Measurements from ENCODE around the gene VIPR1.

The VIPR1 gene

GRCh38 chr3:42515976-42516375 is 13.5 kb downstream of the VIPR1 start:
- DNase-seq: no peak
- Histone ChIP-seq H3K4me1 (ENCODE audit: low read length) (no peaks in the 10 kb centered on the region), H4K20me1 (ENCODE audit: insufficient read depth, low read length) (no peaks in the 10 kb centered on the region), H3K79me2 (ENCODE audit: low read length) (no peaks in the 10 kb centered on the region), H3K4me3 (ENCODE audit: low read length) (no peak overlapping the region), H3K9ac (ENCODE audit: low read length) (no peak overlapping the region), H3K27ac (ENCODE audit: low read length) (no peak overlapping the region), H3K9me2 (replicated peaks; ENCODE audit: insufficient read depth, low read length) (no peaks in the 10 kb centered on the region), H3K9me3 (replicated peaks; ENCODE audit: insufficient read depth, low read length) (no peaks in the 10 kb centered on the region), H3K36me3 (replicated peaks; ENCODE audit: insufficient read depth, low read length) (no peaks in the 10 kb centered on the region), H3F3A (ENCODE audit: insufficient read depth, low read length) (no peaks in the 10 kb centered on the region), H3K4me2 (ENCODE audit: low read depth, low read length) (no peak overlapping the region), H2AFZ (ENCODE audit: low read length) (no peak overlapping the region), H3K27me3 (replicated peaks; ENCODE audit: insufficient read depth, low read length) (no peaks in the 10 kb centered on the region)
- no peak for TF ChIP-seq EZH2 (optimal IDR thresholded peaks at IDR 0.05; ENCODE audit: low read depth, low read length)
- TF ChIP-seq EZH2phosphoT487 (IDR thresholded peaks at IDR 0.05; ENCODE audit: low read length): no peak
- no peak for TF ChIP-seq CTCF (IDR thresholded peaks at IDR 0.05; ENCODE audit: low read length)

DNA sequence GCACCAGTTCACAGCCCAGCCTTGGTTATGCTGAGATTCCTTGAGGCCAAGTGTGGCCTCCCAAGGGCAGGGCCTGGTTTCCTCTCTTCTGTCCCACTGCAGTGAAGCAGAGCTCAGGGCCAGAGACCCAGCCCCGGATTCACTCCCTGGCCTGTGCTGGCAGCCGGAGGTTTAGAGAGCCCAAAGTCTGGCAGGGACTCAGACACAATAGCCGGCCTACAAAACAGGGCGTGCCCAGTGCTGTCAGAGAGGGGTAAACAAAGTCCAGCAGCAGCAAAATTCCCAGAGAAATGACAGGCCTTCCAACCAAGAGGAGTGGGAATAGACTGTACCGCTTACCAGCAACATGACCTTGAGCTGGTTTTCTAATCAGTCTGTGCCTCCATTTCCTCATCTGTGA is 14.0 kb downstream of the VIPR1 start:
- Histone ChIP-seq H4K20me1 (ENCODE audit: insufficient read depth, low read length) (no peaks in the 10 kb centered on the region), H3K9me3 (replicated peaks; ENCODE audit: insufficient read depth, low read length) (no peaks in the 10 kb centered on the region), H2AFZ (ENCODE audit: low read length) (no peak overlapping the region), H3F3A (ENCODE audit: insufficient read depth, low read length) (no peaks in the 10 kb centered on the region), H3K27ac (ENCODE audit: low read length) (no peak overlapping the region), H3K4me3 (ENCODE audit: low read length) (no peak overlapping the region), H3K27me3 (replicated peaks; ENCODE audit: insufficient read depth, low read length) (no peaks in the 10 kb centered on the region), H3K36me3 (replicated peaks; ENCODE audit: insufficient read depth, low read length) (no peaks in the 10 kb centered on the region), H3K4me1 (ENCODE audit: low read length) (no peaks in the 10 kb centered on the region), H3K9ac (ENCODE audit: low read length) (no peak overlapping the region), H3K9me2 (replicated peaks; ENCODE audit: insufficient read depth, low read length) (no peaks in the 10 kb centered on the region), H3K79me2 (ENCODE audit: low read length) (no peaks in the 10 kb centered on the region), H3K4me2 (ENCODE audit: low read depth, low read length) (no peak overlapping the region)
- TF ChIP-seq CTCF (IDR thresholded peaks at IDR 0.05; ENCODE audit: low read length) (no peak), EZH2 (optimal IDR thresholded peaks at IDR 0.05; ENCODE audit: low read depth, low read length) (no peak), EZH2phosphoT487 (IDR thresholded peaks at IDR 0.05; ENCODE audit: low read length) (no peak)
- no peak for DNase-seq

- H3K27me3 ChIP-seq (replicated peaks; ENCODE audit: insufficient read depth, low read length): no peaks in the 10 kb centered on the region
- H3K79me2 ChIP-seq (ENCODE audit: low read length): no peaks in the 10 kb centered on the region
- H3K36me3 ChIP-seq (replicated peaks; ENCODE audit: insufficient read depth, low read length): no peaks in the 10 kb centered on the region
- H4K20me1 ChIP-seq (ENCODE audit: insufficient read depth, low read length): no peaks in the 10 kb centered on the region
- no peaks in the 10 kb centered on the region for H3F3A ChIP-seq (ENCODE audit: insufficient read depth, low read length)
- H3K4me1 ChIP-seq (ENCODE audit: low read length): no peaks in the 10 kb centered on the region
- H3K27ac ChIP-seq (ENCODE audit: low read length): no peak overlapping the region
- H3K9me2 ChIP-seq (replicated peaks; ENCODE audit: insufficient read depth, low read length): no peaks in the 10 kb centered on the region
- no peak overlapping the region for H3K9ac ChIP-seq (ENCODE audit: low read length)
- H2AFZ ChIP-seq (ENCODE audit: low read length): no peak overlapping the region
- DNase-seq: no peak
- TF ChIP-seq EZH2 (optimal IDR thresholded peaks at IDR 0.05; ENCODE audit: low read depth, low read length) (no peak), EZH2phosphoT487 (IDR thresholded peaks at IDR 0.05; ENCODE audit: low read length) (no peak), CTCF (IDR thresholded peaks at IDR 0.05; ENCODE audit: low read length) (no peak)
- H3K4me2 ChIP-seq (ENCODE audit: low read depth, low read length): no peak overlapping the region
- no peak overlapping the region for H3K4me3 ChIP-seq (ENCODE audit: low read length)
- H3K9me3 ChIP-seq (replicated peaks; ENCODE audit: insufficient read depth, low read length): no peaks in the 10 kb centered on the region
Measured at GRCh38 chr3:42517117-42517516, 14.7 kb downstream of the VIPR1 start.
